HepG2 (cell line): ENCODE measurements around the gene TP53TG5. TPM values are rescaled to one million over a fixed set of nuclear protein-coding genes. Genes with fewer than 3 reads are reported as not detected.

Experiments used
- AKAP8 ChIP-seq: sonication (generic); formaldehyde crosslinking; IDR thresholded peaks from 2 replicates; pipeline ENCODE4 v1.5.1; 2020; ENCODE audit warnings: mild to moderate bottlenecking, missing genetic modification reagents
- ATAD3A ChIP-seq: sonication (generic); formaldehyde crosslinking; IDR thresholded peaks from 2 replicates; pipeline ENCODE4 v1.4.0; 2020; ENCODE audit warnings: missing genetic modification reagents
- ATRX ChIP-seq: sonication (generic); formaldehyde crosslinking; IDR thresholded peaks from 2 replicates; pipeline ENCODE4 v1.4.0; 2020; ENCODE audit warnings: missing genetic modification reagents, borderline replicate concordance
- CBX1 ChIP-seq: IDR thresholded peaks from one replicate; pipeline ENCODE4 v1.6.1; 2016; ENCODE audit warnings: antibody characterized with exemption, low read depth
- GATAD2A ChIP-seq: IDR thresholded peaks from 2 replicates; pipeline ENCODE4 v1.6.1; 2016
- JDP2 ChIP-seq: sonication (generic); formaldehyde crosslinking; IDR thresholded peaks from 2 replicates; pipeline ENCODE4 v1.8.1; 2022; ENCODE audit warnings: missing genetic modification reagents, borderline replicate concordance
- NFRKB ChIP-seq: fragments of 450-650 bp; IDR thresholded peaks from 2 replicates; pipeline ENCODE4 v1.6.1; 2017
- SRY ChIP-seq: sonication (generic); formaldehyde crosslinking; IDR thresholded peaks from 2 replicates; pipeline ENCODE4 v1.8.0; 2022; ENCODE audit warnings: mild to moderate bottlenecking, missing genetic modification reagents
- STAT5B ChIP-seq: sonication (generic); formaldehyde crosslinking; IDR thresholded peaks from 2 replicates; pipeline ENCODE4 v1.4.0; 2020; ENCODE audit warnings: missing genetic modification reagents
- ZNF484 ChIP-seq: sonication (generic); formaldehyde crosslinking; IDR thresholded peaks from 2 replicates; pipeline ENCODE4 v1.5.1; 2020; ENCODE audit warnings: mild to moderate bottlenecking, low read depth, missing genetic modification reagents, borderline replicate concordance
- ZNF547 ChIP-seq: sonication (generic); formaldehyde crosslinking; IDR thresholded peaks from 2 replicates; pipeline ENCODE4 v1.5.1; 2020; ENCODE audit warnings: mild to moderate bottlenecking, missing genetic modification reagents
- ZNF556 ChIP-seq: sonication (generic); formaldehyde crosslinking; IDR thresholded peaks from 2 replicates; pipeline ENCODE4 v1.4.0; 2020; ENCODE audit warnings: mild to moderate bottlenecking, missing genetic modification reagents, borderline replicate concordance
- ZNF720 ChIP-seq: sonication (generic); formaldehyde crosslinking; IDR thresholded peaks from 2 replicates; pipeline ENCODE4 v1.4.0; 2020; ENCODE audit warnings: missing genetic modification reagents
- ZNF780A ChIP-seq: sonication (generic); formaldehyde crosslinking; IDR thresholded peaks from 2 replicates; pipeline ENCODE4 v1.8.0; 2022; ENCODE audit warnings: mild to moderate bottlenecking, missing genetic modification reagents, moderate library complexity
- polyA plus RNA-seq, 8 experiments: library from polyadenylated mRNA; depleted of rRNA in 3 of 8; stranded (reverse) in 7 of 8; unstranded in 1 of 8; fragments of >200 nt; fragmentation: Illumina TruSeq in 4 of 8; extraction: Trizol in 4 of 8; gene quantifications; 2 replicates each; pipeline versions ENCODE4 v1.2.1 to v1.2.3, GENCODE V29; 2011 to 2016; ENCODE audit warnings: low read depth in 4 of 8, missing spikeins in 1 of 8, mixed read lengths in 1 of 8; ENCODE audit not compliant: insufficient read depth in 1 of 8
- total RNA-seq, 5 experiments: library from RNA; depleted of rRNA; stranded (reverse); fragments of >200 nt; fragmentation: Illumina TruSeq; extraction: Trizol; gene quantifications; 2 replicates each; pipeline ENCODE4 v1.2.3, GENCODE V29; 2016; ENCODE audit warnings: low read depth in 1 of 5
- TF ChIP-seq, protein P1 (sequence below): sonication (generic); formaldehyde crosslinking; IDR thresholded peaks from 2 replicates; pipeline ENCODE4 v1.5.1; 2020; ENCODE audit warnings: missing genetic modification reagents, mild to moderate bottlenecking, borderline replicate concordance
- TF ChIP-seq, protein P2 (sequence below): sonication (generic); formaldehyde crosslinking; IDR thresholded peaks from 2 replicates; pipeline ENCODE4 v1.5.0; 2020; ENCODE audit warnings: mild to moderate bottlenecking, missing genetic modification reagents
- TF ChIP-seq, protein P3 (sequence below): sonication (generic); formaldehyde crosslinking; IDR thresholded peaks from 2 replicates; pipeline ENCODE4 v1.5.1; 2020; ENCODE audit warnings: missing genetic modification reagents, mild to moderate bottlenecking, borderline replicate concordance
- TF ChIP-seq, protein P4 (sequence below): sonication (generic); formaldehyde crosslinking; IDR thresholded peaks from 2 replicates; pipeline ENCODE4 v1.9.0; 2021; ENCODE audit warnings: missing genetic modification reagents, borderline replicate concordance
- TF ChIP-seq, protein P5 (sequence below), 2 experiments: IDR thresholded peaks; 2 replicates each; pipeline ENCODE4 v1.6.1; 2011 to 2012; ENCODE audit warnings: low read length in 2 of 2, borderline replicate concordance in 1 of 2, low read depth in 1 of 2, mild to moderate bottlenecking in 1 of 2, moderate library complexity in 1 of 2

TP53TG5 gene
- total and polyA plus RNA-seq, 2 of the 13 experiments (the other 11 are each of a cell fraction or from before 2014, with no cell fraction given), result 0.11 TPM; not detected in 1

DNA sequence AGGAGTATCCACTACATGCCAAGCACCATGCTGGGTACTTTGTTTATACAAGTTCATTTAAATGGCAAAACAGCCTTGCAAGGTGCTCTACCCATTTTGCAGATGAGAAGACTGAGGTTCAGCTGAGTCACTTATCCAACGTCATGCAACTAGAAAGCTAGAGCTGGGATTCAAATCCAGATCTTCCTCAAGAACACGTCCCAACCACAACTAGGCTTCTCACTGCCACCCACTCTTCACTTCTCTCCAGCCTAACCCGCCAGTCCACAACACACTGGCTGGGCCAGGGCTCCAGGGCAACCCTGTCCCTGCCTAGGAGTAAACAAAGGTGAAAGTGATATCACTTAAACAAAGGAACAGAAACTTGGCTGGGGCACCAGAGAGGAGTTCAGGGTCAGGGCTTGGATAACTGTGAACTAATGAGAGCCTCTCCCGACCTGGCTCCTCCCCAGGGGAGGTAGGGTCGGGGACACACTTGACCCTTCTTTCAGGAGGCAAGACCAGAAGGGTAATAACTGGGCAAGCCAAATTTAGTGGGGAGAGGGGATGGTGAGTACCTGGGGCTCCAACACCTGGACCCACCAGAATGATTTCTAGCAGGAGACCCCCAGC, 37.8 kb downstream of the TP53TG5 start (continued):
- TF ChIP-seq, protein P1, sequence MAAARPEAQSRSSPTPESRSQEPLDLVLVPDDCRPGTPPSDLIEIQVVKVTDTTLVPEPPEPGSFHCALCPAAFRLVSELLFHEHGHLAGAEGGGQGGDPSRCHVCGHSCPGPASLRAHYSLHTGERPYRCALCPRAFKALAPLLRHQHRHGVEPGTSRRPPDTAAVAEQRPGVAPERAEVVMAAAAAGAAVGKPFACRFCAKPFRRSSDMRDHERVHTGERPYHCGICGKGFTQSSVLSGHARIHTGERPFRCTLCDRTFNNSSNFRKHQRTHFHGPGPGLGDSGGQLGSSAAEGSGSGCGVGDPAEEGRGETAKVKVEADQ (CRISPR knock-in tag), result no peak
- TF ChIP-seq, protein P2, sequence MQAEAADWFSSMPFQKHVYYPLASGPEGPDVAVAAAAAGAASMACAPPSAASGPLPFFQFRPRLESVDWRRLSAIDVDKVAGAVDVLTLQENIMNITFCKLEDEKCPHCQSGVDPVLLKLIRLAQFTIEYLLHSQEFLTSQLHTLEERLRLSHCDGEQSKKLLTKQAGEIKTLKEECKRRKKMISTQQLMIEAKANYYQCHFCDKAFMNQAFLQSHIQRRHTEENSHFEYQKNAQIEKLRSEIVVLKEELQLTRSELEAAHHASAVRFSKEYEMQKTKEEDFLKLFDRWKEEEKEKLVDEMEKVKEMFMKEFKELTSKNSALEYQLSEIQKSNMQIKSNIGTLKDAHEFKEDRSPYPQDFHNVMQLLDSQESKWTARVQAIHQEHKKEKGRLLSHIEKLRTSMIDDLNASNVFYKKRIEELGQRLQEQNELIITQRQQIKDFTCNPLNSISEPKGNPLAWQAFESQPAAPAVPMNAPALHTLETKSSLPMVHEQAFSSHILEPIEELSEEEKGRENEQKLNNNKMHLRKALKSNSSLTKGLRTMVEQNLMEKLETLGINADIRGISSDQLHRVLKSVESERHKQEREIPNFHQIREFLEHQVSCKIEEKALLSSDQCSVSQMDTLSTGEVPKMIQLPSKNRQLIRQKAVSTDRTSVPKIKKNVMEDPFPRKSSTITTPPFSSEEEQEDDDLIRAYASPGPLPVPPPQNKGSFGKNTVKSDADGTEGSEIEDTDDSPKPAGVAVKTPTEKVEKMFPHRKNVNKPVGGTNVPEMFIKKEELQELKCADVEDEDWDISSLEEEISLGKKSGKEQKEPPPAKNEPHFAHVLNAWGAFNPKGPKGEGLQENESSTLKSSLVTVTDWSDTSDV, result no peak
- TF ChIP-seq, protein P3, sequence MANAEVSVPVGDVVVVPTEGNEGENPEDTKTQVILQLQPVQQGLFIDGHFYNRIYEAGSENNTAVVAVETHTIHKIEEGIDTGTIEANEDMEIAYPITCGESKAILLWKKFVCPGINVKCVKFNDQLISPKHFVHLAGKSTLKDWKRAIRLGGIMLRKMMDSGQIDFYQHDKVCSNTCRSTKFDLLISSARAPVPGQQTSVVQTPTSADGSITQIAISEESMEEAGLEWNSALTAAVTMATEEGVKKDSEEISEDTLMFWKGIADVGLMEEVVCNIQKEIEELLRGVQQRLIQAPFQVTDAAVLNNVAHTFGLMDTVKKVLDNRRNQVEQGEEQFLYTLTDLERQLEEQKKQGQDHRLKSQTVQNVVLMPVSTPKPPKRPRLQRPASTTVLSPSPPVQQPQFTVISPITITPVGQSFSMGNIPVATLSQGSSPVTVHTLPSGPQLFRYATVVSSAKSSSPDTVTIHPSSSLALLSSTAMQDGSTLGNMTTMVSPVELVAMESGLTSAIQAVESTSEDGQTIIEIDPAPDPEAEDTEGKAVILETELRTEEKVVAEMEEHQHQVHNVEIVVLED, result peak; percentile 36; the same call in 1 of the 2 replicates
- TF ChIP-seq JDP2 (CRISPR knock-in tag) (no peak), ZNF556 (CRISPR knock-in tag) (peak; percentile 32; the same call in 1 of the 2 replicates), ZNF720 (no peak), AKAP8 (no peak), CBX1 (no peak), NFRKB (no peak), ATRX (CRISPR knock-in tag) (no peak), ZNF780A (CRISPR knock-in tag) (no peak), ZNF484 (no peak), ATAD3A (CRISPR knock-in tag) (no peak), ZNF547 (CRISPR knock-in tag) (no peak), SRY (CRISPR knock-in tag) (no peak), GATAD2A (CRISPR knock-in tag) (peak; percentile 85), STAT5B (CRISPR knock-in tag) (no peak; the same call in 1 of the 2 replicates)
- TF ChIP-seq, protein P4, sequence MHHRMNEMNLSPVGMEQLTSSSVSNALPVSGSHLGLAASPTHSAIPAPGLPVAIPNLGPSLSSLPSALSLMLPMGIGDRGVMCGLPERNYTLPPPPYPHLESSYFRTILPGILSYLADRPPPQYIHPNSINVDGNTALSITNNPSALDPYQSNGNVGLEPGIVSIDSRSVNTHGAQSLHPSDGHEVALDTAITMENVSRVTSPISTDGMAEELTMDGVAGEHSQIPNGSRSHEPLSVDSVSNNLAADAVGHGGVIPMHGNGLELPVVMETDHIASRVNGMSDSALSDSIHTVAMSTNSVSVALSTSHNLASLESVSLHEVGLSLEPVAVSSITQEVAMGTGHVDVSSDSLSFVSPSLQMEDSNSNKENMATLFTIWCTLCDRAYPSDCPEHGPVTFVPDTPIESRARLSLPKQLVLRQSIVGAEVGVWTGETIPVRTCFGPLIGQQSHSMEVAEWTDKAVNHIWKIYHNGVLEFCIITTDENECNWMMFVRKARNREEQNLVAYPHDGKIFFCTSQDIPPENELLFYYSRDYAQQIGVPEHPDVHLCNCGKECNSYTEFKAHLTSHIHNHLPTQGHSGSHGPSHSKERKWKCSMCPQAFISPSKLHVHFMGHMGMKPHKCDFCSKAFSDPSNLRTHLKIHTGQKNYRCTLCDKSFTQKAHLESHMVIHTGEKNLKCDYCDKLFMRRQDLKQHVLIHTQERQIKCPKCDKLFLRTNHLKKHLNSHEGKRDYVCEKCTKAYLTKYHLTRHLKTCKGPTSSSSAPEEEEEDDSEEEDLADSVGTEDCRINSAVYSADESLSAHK (CRISPR knock-in tag), result no peak
- TF ChIP-seq, protein P5, sequence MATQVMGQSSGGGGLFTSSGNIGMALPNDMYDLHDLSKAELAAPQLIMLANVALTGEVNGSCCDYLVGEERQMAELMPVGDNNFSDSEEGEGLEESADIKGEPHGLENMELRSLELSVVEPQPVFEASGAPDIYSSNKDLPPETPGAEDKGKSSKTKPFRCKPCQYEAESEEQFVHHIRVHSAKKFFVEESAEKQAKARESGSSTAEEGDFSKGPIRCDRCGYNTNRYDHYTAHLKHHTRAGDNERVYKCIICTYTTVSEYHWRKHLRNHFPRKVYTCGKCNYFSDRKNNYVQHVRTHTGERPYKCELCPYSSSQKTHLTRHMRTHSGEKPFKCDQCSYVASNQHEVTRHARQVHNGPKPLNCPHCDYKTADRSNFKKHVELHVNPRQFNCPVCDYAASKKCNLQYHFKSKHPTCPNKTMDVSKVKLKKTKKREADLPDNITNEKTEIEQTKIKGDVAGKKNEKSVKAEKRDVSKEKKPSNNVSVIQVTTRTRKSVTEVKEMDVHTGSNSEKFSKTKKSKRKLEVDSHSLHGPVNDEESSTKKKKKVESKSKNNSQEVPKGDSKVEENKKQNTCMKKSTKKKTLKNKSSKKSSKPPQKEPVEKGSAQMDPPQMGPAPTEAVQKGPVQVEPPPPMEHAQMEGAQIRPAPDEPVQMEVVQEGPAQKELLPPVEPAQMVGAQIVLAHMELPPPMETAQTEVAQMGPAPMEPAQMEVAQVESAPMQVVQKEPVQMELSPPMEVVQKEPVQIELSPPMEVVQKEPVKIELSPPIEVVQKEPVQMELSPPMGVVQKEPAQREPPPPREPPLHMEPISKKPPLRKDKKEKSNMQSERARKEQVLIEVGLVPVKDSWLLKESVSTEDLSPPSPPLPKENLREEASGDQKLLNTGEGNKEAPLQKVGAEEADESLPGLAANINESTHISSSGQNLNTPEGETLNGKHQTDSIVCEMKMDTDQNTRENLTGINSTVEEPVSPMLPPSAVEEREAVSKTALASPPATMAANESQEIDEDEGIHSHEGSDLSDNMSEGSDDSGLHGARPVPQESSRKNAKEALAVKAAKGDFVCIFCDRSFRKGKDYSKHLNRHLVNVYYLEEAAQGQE (IDR thresholded peaks at IDR 0.05; ENCODE audit: borderline replicate concordance in 1 of 2, low read depth in 1 of 2, low read length in 2 of 2), result no peak
